Endometrial microvascular endothelial cells (primary cell): ENCODE measurements around the gene LCE1D. TPM values are rescaled to one million over a fixed set of nuclear protein-coding genes. Genes with fewer than 3 reads are reported as not detected.

ENCODE experiments used
- in situ Hi-C: cut with HindIII; loops from 2 replicates; pipeline ENCODE4 v1.10.0; 2017; ENCODE audit warnings: low sequenced_read_pairs, low pct_unique_long_range_greater_than_20kb; ENCODE audit errors: inconsistent ontology term
- total RNA-seq: library from RNA; depleted of rRNA; stranded (reverse); fragments of >200 nt; gene quantifications from one replicate; pipeline ENCODE4 v1.2.3, GENCODE V29; 2015; ENCODE audit errors: inconsistent ontology term

LCE1D gene
- total RNA-seq, 1 donor from 2014 or later = not detected

DNA sequence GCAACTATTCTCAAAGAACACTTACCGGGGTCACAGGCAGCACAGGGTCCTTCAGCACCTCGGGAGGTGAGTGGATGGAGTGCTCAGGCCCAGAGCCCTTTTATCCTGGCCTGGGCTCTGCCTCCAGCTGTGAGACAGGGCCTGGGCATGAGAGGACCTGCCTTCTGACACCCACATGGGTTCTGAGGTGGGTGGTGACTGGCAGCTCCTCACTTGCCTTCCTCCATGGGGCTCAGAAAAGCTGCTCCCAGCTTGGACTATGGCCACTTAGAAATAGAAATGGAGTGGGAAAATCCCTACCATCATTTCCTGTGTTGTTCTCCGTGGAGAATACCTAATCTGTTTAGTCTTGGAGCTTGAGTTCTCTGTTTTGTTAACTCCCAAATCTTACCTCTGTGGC, 10.1 kb downstream of the LCE1D start, which contains the start of gene LCE1C:
TSS of gene LCE1C (minus strand) at position 76 of the 400 bp plus-strand sequence. CDS start 1,173 bp downstream, outside the sequence.
- in situ Hi-C loops = no loop called here

DNA sequence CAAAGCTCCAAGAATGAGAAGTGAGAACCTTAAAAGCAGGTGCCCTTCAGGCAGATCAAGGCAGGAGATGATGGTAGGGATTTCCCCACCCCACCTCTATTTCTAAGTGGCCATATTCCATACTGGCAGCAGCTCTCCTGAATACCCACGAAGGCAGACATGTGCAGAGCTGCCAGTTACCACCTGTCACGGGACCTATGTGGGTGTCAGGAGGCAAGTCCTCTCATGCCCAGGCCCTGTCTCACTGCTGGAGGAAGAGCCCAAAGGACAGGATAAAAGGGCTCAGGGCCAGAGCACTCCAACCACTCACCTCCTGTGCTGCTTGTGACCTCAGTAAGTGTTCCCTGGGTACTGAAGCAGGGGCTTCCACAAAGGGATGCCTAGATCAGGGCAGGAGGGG, 14.5 kb downstream of the LCE1D start:
- in situ Hi-C loops = no loop called here

DNA sequence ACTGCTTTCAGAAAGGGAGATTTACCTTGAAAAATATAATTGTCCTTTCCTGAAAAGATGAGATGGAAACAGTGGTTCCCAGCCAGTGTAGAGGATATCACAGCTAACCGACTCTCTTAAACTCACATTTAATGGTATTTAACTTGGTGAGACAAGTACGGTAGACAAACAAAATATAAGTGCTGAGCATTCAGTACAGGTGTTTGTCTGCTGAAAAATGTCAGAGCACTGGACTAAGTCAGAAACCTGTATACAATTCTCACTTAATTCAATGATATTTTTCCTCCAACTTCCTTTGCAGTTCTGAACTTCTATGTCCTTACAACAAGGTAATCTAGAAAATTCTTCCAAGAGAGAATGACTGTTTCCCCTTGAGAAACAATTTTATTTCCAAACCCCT, 15.2 kb downstream of the LCE1D start, which contains the start of gene LCE1B:
TSS of gene LCE1B (plus strand) at position 301 of the 400 bp plus-strand sequence. CDS start 476 bp downstream, outside the sequence.
- in situ Hi-C loops = no loop called here

DNA sequence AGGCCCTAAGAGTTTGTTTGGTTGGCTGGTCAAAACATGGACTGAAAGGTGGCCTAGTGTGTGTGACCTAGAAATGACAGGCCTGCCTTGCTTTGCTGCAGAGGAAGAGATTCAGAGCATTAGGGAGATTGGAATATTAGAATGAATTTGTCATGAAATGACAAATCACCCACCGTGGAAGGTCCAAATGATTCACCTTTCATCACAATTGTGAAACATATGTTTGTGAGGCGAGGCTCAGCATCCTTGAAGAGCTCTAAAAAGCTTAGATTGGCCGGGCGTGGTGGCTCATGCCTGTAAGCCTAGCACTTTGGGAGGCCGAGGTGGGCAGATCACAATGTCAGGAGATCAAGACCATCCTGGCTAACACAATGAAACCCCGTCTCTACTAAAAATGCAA, 20.8 kb downstream of the LCE1D start:
- in situ Hi-C loops = no loop called here

DNA sequence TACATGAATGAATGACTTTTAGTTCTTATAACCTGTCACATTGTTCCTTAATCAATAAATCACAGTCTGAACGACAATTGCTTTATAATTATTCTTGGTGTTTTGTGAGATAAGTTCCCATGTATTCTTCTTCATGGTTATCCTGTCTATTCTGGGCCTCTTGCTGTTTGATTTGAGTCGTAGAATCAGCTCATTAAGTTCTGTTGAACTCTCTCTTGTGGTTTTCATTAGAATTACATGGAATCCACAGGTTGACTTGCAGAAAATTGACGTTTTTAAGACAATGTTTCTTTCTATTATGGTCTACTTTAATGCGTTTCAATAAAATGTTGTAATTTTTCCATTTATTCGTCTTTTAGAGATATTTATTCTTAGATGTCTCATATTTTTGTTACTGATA, 26.8 kb downstream of the LCE1D start:
- in situ Hi-C loops = no loop called here

DNA sequence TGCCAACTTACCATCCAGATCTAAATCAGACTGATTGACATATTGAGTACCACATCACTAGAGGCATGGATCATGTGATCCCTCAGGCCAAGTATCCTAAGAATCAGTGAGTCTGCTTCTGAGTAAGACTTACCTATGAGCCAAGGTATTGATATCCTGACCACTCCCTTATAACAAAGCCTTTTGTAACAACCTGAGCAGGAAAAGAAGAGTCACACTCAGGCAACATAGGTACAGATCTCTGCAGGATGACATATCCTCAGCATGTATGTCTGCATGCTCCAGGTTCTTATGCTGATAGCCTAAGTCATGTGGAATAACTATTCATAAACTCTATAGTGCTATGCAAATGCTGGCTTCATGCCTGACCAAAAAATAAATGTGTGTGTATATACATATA, 28.4 kb downstream of the LCE1D start:
- in situ Hi-C loops = no loop called here

DNA sequence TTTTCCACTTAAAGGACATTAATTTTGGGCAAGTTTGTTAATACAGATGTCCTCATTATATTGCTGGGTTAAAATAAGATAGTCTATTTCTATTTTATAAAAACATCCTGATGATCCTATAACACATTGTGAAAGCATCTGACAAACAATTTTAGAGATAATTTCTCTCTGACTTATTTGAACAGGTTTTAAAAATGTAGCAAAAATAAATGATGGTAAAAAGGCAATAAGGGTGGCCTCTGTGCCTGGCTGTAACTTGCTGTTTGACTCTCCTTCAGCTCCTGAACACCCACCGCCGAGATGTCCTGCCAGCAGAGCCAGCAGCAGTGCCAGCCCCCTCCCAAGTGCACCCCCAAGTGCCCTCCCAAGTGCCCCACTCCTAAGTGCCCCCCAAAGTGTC, 30.7 kb downstream of the LCE1D start, which contains the start of gene LCE1A:
TSS of gene LCE1A (plus strand) at position 301 of the 400 bp plus-strand sequence. CDS start at position 301, 0 bp downstream.
- in situ Hi-C loops = no loop called here

DNA sequence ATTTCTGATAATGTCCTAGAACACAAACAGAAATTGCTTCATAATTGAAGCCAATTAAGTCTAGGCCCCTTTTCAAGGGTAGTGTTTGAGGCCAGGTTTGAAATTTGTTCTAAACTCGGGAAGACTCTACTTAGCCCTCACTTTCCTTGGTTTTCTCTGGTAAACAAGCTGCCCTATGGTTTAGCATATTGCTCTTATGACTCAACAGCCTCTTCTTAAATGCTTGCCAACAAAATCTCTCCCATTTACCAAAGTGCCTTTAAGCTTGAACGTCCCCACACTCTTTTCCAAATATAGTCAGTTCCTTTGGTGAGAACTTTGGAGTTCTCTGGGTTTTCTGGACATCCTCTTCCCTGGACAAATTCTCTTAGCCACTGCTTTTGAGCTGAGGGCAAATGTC, 40.3 kb downstream of the LCE1D start:
- in situ Hi-C loops = no loop called here

DNA sequence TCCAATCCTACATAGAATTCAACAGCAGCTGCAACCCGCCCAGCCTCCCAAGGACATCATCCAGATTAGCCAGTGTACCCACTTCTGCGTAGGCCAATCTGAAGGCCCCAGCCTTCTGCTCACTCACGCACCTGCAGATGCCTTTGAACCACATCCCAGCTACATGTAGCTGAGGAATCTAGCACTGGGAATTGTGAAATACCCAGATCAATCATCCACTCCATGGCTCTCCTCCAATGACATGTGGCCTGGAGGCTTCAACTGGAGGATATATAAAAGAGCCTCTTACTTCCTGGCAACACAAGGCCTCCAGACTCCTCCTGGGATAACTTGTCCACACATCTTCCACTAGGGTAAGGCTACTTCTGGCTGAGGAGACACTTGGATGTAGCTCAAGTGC, 46.0 kb downstream of the LCE1D start, which contains the start of gene LCE6A:
TSS of gene LCE6A (plus strand) at position 301 of the 400 bp plus-strand sequence. CDS start 665 bp downstream, outside the sequence.
- in situ Hi-C loops = no loop called here

Other genes with a start within 250 kb of the LCE1D start
- not detected for gene LCE3E, start 229.9 kb upstream of the LCE1D start, total RNA-seq
- not detected for gene LCE3D, start 216.2 kb upstream of the LCE1D start, total RNA-seq
- not detected for gene LCE3C, start 196.5 kb upstream of the LCE1D start, total RNA-seq
- gene LCE3B, start 182.9 kb upstream of the LCE1D start, total RNA-seq = not detected
- not detected for gene LCE3A, start 173.6 kb upstream of the LCE1D start, total RNA-seq
- not detected for gene LCE2D, start 133.3 kb upstream of the LCE1D start, total RNA-seq
- gene LCE2C, start 121.4 kb upstream of the LCE1D start, total RNA-seq = not detected
- not detected for gene LCE2B, start 110.6 kb upstream of the LCE1D start, total RNA-seq
- not detected for gene LCE2A, start 98.4 kb upstream of the LCE1D start, total RNA-seq
- gene LCE4A, start 88.6 kb upstream of the LCE1D start, total RNA-seq = not detected
- gene KPRP, start 38.7 kb upstream of the LCE1D start, total RNA-seq = not detected
- not detected for gene LCE1F, start 21.6 kb upstream of the LCE1D start, total RNA-seq
- not detected for gene LCE1E, start 10.5 kb upstream of the LCE1D start, total RNA-seq
- gene LCE1C, start 9.9 kb downstream of the LCE1D start, total RNA-seq = not detected
- not detected for gene LCE1B, start 15.2 kb downstream of the LCE1D start, total RNA-seq
- gene LCE1A, start 30.8 kb downstream of the LCE1D start, total RNA-seq = not detected
- gene LCE6A, start 46.1 kb downstream of the LCE1D start, total RNA-seq = not detected
- gene LCE7A, start 63.3 kb downstream of the LCE1D start, total RNA-seq = not detected
- not detected for gene SMCP, start 81.6 kb downstream of the LCE1D start, total RNA-seq
- gene IVL, start 111.8 kb downstream of the LCE1D start, total RNA-seq = not detected
- gene SPRR5, start 150.5 kb downstream of the LCE1D start, total RNA-seq = not detected
- gene SPRR4, start 173.9 kb downstream of the LCE1D start, total RNA-seq = not detected
- gene SPRR1A, start 187.4 kb downstream of the LCE1D start, total RNA-seq = not detected
- gene SPRR3, start 205.0 kb downstream of the LCE1D start, total RNA-seq = not detected
- gene SPRR1B, start 234.5 kb downstream of the LCE1D start, total RNA-seq = not detected
- gene SPRR2D, start 244.4 kb downstream of the LCE1D start, total RNA-seq = not detected